GM20000 (cell line): ENCODE measurements around the gene CDH23.

Experiments used
- DNase-seq: peaks from one replicate; pipeline ENCODE4 v3.0.0; 2012; ENCODE audit warnings: low spot score
- CTCF ChIP-seq: IDR thresholded peaks from 2 replicates; pipeline ENCODE4 v1.5.1; 2012; ENCODE audit warnings: mild to moderate bottlenecking, control low read depth; ENCODE audit errors: extremely low read depth, missing control alignments

Gene CDH23

GRCh38 chr10:71561003-71561574, 164.4 kb downstream of the CDH23 start:
- no peak for DNase-seq
- TF ChIP-seq CTCF, result no peak

- DNase-seq, result no peak
Observed at GRCh38 chr10:71562181-71562580, 165.5 kb downstream of the CDH23 start.

GRCh38 chr10:71562904-71563303, 166.2 kb downstream of the CDH23 start:
- DNase-seq, result no peak
- TF ChIP-seq CTCF, result no peak

More at GRCh38 chr10:71562181-71562580, 165.5 kb downstream of the CDH23 start:
- no peak for TF ChIP-seq CTCF

DNA sequence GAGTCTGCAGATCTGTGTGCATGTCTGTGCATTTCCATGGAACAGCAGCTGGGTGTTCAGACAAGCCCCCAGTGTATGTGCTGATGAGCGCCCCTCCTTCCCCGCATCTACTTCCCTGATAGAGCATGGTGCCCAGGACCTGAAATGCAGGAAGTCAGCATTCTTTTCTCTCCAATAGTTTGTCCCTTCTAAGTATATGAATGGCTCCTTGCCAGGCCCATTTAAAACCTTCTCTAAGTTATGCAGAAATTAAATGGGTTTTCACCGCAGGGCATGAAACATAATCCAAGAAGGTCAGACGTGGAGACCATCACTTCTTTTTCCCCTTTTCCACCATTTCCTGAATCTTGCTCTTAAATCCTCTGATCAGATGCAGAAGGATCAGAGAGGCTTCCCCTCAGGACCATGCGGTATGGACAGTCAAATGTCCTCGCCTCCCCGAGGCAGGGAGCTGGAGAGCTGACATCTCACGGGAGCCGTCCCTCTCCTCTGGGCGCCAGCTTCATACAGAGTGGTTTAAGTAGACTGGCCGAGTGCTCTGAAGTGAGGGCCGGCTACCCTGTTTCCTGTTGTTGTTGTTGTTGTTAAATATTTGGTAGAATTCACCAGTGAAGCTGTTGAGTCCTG, 167.6 kb downstream of the CDH23 start:
- no peak for DNase-seq
- TF ChIP-seq CTCF, result no peak

- no peak for DNase-seq
- no peak for TF ChIP-seq CTCF
Observed at GRCh38 chr10:71565284-71566000, 168.7 kb downstream of the CDH23 start.

- no peak for DNase-seq
- no peak for TF ChIP-seq CTCF
Observed at GRCh38 chr10:71567006-71567405, 170.3 kb downstream of the CDH23 start.

DNA sequence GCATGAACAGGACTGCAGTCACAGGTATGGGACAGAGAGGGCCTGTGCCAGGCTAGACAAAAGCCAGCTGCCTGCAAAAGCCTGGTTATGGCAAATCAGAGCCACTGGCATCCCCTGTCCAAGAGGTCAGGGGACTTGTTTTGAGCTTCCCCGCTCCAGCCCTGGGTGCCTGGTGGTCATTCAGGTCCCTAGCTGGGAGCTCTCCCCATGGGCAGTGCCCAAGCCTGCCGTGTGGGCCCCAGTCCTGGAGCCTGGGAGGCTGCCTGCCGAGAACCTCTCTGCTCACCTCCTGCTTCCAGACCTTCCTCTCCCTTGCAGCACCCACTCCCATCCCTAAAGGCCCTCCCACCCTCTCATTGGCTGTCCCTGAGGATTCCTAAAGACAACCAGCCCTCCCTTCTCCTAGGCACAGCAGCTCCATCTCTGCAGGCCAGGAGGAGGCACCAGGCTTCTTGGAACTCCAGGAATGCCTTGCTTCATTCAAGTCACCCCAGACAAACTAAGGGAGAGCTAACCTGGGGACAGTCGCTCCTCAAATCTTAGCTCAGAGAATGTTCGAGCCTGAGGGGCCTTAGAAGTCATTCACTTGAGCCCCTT, 172.3 kb downstream of the CDH23 start:
- TF ChIP-seq CTCF, result no peak
- DNase-seq, result no peak
